Measurements from ENCODE around the gene LMNA.

The LMNA gene

DNA sequence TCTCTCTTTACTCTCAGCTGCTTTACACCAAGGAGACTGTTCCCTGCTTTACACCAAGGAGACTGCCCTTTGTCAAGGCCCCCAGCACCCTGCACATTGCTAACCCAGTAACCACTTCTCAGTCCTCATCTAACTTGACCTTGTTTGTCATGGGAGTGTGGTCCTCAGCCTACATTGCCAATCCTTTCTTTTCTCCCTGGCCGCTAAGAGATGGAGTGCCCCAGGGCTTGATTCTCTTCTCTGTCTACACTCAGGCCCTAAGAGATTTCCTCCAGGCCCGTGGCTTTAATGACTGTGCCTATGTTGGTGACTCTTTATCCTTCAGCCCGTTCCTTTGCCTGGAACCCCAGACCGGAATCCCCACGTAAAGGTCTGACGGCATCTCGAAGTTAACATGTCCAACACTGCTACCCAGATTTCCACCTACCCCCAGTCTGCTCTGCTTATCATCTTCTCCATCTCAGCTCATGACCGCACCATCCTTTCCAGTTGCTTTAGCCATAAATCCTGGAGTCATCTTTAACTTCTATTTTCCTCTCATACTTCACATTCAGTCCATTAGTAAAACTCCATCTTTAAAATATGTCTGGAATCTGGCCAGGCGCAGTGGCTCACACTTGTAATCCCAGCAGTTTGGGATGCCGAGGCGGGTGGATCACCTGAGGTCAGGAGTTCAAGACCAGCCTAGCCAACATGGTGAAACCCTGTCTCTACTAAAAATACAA is 29.4 kb downstream of the LMNA start:
- DNase-seq (ENCODE audit: low spot score): no peak

DNA sequence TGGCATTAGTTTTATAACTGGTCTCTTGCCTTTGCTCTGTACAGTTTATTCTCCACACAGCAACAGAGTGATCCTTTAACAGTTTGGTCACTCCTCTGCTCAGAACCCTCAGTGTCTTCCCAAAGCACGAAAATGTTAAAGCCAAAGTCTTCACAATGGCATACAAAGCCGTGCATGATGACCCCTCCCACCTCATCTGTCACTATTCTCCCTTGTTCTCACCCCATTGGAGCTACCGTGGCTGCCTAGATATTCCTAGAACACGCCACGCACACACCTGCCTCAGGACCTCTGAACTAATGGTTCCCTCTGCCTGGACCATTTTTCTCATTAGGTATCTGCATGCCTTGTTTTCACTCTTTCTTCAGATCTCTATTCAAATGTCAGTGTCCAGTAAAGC is 30.2 kb downstream of the LMNA start:
- DNase-seq (ENCODE audit: low spot score): no peak

DNA sequence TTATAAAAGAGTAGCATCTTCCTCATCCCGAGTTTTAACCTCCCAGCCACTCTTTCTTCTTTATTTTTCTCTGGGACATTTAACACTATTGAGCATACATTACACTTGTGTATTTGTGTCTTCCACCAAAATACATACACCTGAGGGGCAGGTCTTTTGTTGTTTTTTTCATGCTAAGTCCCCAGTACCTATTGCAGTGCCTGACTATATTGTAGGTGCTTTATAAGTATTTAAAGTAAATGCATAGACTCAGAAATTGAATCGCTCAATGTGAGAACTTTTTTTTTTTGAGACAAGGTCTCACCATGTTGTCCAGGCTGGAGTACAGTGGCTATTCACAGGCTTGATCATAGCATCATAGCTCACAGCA is 31.1 kb downstream of the LMNA start:
- no peak for DNase-seq (ENCODE audit: low spot score)

DNA sequence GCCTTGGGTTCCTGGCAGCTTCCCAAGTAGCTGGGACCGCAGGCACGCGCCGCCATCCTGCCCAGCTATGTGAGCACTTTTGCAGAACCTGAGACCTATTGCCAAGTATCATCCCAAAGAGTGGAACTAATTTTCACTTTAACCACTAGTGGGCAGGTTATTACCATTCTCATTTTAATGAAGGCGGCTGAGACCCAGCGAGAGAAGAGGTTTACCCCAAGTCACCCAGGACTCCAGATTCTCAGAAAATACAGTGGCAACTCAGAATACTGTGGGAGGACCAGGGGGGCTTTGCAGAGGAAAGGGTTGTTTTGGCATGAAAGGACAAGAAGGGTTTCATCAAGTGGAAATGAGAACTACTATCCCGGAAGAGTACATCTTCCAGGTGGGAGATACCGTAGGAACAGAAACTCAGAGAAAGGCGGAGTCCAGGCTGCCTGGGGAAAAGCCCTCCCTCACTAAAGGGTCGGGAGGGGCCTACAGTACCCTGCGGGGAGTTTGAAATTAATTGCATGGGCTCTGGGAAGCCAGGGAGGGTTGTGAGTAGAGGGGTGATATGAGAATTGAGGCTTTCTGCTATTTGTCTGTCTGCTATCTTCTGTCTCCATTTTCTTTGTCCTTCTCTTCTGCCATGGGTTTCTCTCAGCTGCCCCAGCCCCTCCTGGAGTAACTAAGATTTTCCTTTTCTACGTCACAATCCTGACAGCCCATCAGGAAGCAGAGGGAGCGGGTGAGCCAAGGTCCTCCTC is 31.7 kb downstream of the LMNA start:
- DNase-seq (ENCODE audit: low spot score): peak; percentile 65

DNA sequence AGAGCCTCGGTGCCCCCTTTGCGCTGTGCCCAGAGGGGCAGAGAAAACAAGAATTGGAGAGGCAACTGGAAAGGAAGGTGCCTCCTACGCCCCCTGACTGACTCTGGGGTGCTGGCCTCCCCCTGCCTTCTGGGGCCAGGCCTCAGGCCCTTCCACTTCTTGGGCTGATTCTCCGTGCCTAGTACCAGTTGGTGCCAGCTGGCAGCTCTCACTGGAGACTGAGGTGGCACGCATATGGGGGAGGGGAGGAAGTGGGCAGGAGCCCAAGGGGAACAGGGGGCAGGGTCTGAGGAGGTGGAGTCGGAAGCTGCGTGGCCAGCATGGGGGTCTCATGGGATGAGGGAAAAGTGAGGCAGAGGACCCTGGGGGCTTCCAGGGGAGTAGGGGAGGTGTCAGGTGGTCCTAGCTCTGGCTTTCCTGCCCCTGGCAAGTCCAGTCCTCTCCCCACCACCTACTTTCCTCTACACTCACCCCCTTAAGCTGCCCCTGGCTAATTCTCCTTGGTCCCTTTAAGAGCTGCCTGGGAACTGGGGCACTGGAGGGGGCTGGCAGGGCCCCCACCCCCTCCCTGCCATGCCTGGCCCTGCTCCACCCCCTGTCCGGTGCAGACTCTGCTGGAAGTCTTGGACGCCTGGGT is 32.4 kb downstream of the LMNA start:
- no peak for DNase-seq (ENCODE audit: low spot score)

DNA sequence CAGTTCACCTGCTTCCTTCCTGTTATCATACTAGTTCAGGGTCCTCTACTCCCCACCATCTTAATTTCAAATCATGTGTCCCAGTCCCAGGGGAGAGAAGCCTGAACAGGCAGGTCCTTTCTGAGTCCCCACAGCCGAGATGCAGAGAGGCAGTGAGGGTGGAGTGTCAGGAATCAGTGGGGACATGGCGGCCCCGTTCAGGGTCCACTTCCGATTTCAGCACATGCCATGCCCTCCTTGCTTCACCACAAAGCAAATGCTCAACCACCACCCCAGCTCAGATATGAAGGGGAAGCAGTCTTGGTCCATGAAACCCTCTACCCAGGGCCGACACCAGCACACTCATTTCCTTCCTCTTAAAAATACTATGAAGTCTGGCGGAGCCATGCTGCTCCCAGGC is 33.7 kb downstream of the LMNA start:
- no peak for DNase-seq (ENCODE audit: low spot score)

DNA sequence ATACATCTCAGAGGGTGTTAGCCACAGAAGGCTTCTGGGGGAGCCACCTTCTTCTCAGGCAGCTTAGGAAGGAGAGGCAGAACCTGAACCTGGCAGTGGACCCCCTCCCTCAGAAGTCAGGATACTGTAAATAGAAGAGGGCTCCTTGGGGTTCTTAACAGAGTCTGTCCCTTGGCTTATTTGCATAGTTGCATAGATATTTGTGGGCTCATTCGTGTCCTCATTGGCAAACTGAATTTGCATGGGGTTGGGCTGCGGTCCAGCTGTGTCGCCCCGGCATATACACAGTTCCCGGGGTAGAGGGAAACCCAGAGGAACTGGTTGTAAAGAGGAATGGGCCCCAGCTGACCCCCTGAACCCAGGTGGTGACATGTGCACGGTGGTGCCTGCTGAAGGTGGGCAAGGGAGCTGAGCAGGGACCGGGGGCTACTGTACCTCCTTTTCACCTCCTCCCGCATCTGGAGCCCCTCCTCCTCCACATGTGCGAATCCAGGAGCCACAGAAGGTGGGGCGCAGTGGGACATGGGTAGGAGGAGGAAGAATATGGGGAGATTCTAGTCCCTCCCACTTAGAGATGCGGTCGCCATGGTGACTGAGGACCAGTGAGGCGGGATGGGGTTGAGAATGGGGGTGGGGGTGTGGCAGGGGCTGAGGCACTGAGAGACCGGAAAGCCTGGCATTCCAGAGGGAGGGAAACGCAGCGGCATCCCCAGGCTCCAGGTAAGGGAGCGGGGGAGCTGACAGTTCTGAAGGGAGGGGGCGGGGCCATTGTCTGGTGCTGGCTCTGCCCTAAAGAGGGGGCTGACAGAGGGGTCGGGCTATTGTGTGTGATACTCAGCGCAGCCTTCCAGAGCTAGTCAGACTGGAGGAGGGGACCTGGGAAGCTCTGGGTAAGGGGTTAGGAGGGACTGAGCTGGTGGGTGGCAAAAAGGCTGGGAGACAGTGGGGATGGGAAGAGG is 35.1 kb downstream of the LMNA start:
- no peak for DNase-seq (ENCODE audit: low spot score)

DNA sequence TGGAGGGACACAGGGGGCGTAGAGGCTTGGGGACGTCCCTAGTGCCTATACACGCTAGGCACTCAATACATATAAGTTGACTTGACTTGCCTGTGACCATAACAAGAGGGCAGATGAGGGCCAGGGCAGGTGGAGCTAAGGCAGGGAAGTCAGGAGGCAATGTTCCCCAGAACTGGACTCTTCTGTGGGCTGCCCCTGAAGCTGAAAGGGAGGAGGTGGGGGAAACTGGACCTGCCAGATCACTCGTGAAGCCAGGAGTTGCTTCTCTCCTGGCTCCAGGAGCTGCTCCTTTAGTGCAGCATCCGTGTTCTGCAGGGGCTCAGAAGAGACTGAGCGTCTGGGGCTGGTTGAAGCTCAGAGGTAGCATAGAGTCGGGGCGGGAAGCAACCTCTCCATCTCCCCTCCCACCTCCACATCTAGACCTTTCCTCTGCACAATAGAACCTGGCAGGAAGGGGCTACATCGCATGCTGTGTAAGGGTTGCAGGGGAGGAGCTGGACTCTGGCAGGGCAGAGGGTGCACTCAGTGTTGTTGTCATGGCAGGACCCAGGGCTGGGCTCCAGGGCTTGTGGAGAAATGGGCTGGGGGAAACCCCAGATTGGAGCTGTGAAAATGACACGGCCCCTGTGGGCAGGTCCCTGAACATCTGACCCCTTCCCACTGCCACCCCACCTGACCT is 36.0 kb downstream of the LMNA start:
- no peak for DNase-seq (ENCODE audit: low spot score)

DNA sequence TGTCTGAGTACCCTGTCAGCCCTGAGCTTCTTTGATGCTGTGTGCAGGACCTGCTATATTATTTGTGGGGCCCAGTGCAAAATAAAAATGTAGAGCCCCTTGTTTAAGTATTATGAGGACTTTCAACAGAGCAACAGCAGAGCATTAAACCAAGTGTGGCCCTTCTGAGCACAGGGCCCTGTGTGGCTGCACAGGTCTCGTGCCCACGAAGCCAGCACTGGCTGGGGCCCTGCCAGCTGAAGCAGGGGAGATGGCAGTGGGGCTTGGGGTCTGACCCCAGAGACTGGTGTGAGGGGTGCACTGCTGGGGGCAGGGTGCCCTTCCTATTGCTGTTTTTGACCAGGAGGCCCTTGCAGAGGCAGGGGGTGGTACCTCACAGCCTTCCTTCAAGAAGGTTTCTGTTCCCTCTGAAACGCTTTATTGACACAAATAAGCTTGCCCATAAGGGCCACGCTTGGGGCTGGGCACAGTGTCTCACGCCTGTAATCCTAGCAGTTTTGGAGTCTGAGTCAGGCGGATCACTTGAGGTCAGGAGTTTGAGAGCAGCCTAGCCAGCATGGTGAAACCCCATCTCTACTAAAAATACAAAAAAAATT is 36.7 kb downstream of the LMNA start:
- DNase-seq (ENCODE audit: low spot score): no peak

DNA sequence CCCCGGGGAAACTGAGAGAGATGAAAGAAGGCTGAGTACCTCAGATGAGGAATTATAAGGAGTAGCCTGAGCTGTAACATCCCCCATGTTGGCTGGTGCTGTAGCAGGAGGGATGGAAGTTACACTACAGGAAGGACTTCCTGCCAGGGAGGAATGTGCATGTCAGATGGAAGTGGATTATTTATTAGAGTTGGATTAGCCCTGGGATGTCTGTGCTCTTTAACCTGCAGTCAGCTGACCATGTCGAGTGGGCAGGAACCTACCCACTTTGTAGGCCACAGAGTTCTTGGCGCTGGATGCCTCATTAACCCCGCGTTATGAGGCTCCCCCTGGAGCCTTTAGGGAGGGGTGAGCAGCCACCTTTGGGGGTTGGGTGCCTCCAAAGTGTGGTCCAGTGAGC is 38.1 kb downstream of the LMNA start:
- DNase-seq (ENCODE audit: low spot score): no peak

DNA sequence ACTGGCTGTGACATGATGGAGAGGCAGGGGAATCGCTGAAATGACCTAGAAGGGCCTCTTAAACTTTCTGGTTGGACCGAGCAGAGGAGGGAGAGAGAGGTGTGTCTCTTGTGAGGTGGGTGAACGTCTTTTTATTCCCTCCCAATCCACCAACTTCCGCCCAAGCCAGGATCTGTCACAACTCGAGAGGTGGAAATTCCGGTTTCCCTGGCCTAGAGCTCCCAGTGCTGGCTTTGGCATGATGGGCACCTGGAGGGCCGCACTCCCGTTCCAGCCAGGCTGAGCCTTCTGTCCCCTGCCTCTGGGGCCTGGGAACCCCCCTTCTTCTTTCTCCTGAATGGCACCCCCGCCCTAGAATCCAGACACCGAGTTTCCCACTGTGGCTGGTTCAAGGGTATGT is 38.9 kb downstream of the LMNA start, which contains the start of gene SEMA4A:
SEMA4A (plus strand) TSS at position 224 of the 400 bp plus-strand sequence. CDS start 994 bp downstream, outside the sequence.
- DNase-seq (ENCODE audit: low spot score): no peak

DNA sequence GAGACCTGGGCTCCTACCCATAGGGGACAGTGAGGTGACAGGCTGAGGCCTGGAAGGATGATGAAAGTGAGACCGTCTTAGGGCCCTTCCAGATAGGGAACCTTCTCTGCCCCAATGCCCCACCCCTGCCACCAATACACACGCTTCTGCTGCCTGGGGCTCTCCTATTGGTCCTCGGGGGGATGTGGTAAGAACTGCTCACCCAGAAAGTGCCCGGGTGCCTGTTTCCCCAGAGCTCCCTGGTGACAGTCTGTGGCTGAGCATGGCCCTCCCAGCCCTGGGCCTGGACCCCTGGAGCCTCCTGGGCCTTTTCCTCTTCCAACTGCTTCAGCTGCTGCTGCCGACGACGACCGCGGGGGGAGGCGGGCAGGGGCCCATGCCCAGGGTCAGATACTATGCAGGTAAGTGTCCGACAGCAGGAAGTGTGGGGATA is 39.8 kb downstream of the LMNA start:
- DNase-seq (ENCODE audit: low spot score): no peak

DNA sequence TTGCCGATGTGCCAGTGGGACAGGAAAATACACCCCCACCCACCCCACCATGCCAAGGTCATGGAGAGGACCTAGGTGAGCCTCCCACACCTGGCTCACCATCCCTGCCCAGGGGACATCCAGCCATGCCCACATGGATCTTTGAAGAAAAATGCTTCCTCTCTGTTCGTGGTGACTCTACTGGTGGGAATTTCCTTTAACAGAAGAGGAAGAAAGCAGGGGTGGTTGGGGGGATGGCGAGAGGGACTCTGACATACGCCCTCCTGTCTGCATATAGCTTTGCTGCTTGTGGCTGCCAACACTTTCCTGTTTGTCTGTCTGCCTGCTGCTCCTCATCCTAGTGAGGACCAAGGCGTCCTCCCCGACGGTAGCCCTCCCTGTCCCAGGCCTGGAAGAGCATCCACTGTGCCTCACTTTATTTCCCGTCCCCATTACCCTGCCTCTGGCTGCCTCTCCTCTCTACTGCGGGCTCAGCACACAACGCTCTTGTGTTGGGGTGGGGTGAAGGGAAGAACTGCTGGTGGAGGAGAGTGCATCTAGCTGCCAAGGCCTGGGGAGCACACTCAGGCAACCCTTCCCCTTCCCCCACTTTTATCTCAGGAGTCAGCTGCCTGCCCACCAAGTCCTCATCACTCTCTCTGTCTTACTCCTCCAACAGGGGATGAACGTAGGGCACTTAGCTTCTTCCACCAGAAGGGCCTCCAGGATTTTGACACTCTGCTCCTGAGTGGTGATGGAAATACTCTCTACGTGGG is 41.4 kb downstream of the LMNA start:
- no peak for DNase-seq (ENCODE audit: low spot score)

DNA sequence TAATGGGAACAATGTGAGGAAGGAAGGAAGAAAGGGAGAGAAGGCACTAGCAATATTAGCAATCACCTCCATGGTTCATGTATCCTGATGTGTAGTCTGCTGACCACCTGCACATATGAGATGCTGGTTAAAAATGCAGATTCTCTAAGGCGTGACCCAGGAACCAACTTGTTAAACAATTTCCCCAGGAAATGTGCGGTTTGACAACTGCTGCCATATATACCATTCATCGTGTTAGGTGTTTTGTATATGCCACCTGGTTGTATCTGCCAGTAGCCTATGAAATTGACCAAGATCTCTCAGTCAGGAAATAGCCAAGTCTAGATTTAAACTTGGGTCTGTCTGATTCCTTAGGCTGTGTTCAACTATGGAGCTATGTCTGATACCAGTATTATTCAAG is 43.0 kb downstream of the LMNA start:
- DNase-seq (ENCODE audit: low spot score): no peak

DNA sequence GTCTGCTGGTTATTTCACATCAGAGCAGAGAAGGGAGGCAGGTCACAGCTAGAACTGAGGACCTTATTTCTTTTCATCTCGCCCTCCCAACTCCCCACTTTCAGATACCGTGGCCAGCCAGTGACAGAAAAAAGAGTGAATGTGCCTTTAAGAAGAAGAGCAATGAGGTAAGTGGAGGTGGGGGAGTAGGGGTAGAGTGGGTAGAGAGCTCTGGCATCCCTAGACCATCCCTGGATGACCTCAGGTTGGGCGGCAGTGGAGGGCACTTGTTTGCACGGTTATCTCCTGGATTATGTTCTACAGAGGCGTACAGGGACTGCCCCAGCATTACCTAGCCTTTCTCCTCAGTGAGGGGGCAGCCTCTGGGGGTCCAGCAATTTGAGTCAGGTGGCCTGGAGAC is 43.5 kb downstream of the LMNA start:
- DNase-seq (ENCODE audit: low spot score): no peak

DNA sequence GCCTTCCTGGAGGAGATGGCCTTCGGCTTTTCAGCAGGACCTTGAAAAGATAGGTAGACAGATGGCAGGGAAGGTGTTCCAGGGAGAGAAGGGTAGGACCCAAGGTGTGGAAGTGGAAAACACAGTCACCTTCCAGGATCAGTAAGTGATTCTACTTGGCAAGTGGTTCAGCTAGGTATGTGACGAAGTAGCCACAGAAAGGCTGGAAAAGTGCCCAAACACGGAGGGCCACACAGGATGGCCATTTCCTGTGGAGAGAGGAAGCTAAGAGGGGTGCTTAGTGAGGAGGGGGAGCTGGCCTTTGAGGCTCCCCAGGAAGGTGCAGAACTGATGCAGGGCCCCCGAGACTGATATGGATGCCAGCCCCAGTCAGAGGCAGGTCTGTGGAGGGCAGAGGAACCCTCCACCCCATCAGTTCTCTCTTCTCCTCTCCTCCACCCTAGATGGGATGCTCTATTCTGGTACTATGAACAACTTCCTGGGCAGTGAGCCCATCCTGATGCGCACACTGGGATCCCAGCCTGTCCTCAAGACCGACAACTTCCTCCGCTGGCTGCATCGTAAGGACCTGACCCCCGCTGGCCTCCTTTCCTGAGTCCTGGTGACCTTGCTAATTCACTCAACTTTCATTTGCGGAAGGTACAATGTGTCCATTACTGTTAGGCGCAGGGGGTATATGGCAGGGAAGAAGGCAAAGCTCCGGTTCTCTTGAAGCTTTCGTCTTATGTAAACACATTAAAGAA is 45.7 kb downstream of the LMNA start:
- DNase-seq (ENCODE audit: low spot score): no peak

DNA sequence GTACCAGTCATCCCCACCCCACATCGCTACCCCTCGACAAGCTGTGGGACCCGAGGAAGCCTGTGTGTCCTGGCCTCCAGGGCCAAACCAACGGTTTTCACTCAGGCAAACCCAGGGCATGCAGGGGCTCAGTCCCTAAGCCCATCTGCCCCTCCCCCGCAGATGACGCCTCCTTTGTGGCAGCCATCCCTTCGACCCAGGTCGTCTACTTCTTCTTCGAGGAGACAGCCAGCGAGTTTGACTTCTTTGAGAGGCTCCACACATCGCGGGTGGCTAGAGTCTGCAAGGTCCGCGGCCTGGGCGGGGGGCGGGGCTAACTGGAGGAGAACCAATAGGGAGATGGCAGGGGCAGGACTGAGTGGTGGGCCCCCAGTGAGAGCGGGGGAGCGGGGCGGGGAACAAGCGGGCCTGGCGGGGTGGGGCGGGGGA is 46.2 kb downstream of the LMNA start:
- DNase-seq (ENCODE audit: low spot score): peak; percentile 21

DNA sequence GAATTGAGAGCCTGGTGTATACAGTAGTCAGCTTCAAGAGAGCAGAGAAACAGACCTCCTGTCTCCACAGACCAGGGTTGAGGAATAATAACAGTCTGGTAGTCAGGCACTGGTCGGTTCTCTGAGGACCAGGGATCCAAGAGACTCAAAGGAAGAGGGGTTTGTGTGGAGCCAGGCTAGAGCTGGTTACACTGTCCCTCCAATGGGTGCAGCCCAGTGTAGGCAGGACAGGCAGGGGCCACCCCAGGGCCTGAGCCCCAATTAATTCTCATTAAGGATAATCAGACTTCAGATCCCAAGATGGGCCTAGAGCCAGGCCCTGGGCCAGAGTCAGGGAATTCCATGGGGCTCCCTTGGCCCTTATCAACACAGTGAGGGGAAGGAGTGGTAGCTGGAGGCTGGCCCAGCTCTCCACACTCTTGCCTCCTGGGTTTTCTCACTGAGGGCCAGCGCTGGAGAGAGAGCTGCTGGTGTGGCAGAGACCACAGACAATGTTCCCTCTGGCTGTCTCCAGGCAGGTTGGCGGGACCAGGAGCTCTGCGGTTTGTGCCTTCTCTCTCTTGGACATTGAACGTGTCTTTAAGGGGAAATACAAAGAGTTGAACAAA is 48.0 kb downstream of the LMNA start:
- no peak for DNase-seq (ENCODE audit: low spot score)

DNA sequence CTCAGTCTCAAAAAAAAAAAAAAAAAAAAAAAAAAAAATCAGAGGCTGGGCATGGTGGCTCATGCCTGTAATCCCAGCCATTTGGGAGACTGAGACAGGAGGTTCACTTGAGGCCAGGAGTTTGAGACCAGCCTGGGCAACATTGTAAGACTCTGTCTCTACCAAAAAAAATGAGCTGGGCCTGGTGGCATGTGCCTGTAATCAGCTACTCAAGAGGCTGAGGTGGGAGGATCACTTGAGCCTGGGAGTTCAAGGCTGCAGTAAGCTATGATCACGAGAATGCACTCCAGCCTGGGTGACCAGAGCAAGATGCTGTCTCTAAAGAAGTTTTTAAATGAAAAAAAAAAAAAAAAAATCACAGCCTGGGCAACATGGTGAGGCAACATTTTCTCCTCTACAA is 49.2 kb downstream of the LMNA start:
- no peak for DNase-seq (ENCODE audit: low spot score)

Data from hematopoietic multipotent progenitor cell treated with erythropoietin and hydrocortisone succinate and interleukin-3 and kit ligand, for 15 days (in vitro differentiated cells).